Activated effector memory CD4-positive, alpha-beta T cell treated with Interleukin-2 at 50 U/mL for 16 hours (primary cell): ENCODE data around the gene ADARB1.
A peak's percentile ranks its signal among the peaks of the same experiment; 100 is the strongest.

Experiments used
- DNase-seq: peaks from one replicate; pipeline ENCODE4 v3.0.0-alpha.2; 2020

ADARB1 gene

GRCh38 chr21:45154511-45155508 is 80.4 kb downstream of the ADARB1 start:
- peak; percentile 27 for DNase-seq

GRCh38 chr21:45155910-45156309 is 81.5 kb downstream of the ADARB1 start:
- DNase-seq: no peak

- DNase-seq: no peak
These were observed 82.1 kb downstream of the ADARB1 start for GRCh38 chr21:45156459-45156858.

- no peak for DNase-seq
These were observed 83.6 kb downstream of the ADARB1 start for GRCh38 chr21:45157932-45158331.

- no peak for DNase-seq
These were observed 84.4 kb downstream of the ADARB1 start for GRCh38 chr21:45158491-45159423.

DNA sequence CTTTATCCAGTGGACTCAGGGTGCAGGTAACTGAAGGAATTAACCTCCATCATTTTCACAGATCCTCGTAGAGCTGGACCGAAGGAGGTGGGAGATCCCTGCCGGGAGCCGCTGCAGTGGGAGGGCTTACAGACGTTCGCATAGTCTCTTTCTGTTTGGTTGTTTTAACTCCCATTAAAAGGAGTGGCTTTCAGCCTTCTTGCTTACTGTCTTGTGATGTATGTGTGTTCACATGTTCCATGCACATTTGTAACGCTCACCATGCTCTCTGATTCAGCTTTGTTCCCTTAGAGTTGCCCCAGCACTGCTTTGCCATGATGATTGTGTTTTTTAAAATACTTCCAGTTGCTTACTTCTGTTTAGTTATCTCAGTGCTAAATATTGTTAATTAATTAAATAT is 85.8 kb downstream of the ADARB1 start:
- DNase-seq: no peak

GRCh38 chr21:45161038-45161945 is 86.9 kb downstream of the ADARB1 start:
- no peak for DNase-seq

- no peak for DNase-seq
These were observed 87.7 kb downstream of the ADARB1 start for GRCh38 chr21:45162115-45162514.

DNA sequence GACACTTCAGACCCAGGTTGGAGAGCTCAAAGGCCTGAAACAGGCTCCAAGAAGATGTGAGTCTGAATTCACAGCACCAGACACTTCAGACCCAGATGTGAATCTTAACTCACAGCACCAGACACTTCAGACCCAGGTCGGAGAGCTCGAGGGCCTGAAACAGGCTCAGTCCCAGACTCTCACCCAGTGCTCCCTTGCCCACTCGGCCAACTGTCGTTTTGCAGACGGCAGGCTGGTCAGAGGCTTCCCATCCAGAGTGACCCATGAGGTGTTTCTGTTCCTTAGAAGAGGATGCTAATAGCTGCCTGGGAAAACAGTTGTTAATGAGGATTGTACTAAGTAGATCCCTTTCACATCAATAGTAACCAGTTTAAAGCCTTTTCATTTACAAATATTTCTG is 88.4 kb downstream of the ADARB1 start:
- DNase-seq: no peak

DNA sequence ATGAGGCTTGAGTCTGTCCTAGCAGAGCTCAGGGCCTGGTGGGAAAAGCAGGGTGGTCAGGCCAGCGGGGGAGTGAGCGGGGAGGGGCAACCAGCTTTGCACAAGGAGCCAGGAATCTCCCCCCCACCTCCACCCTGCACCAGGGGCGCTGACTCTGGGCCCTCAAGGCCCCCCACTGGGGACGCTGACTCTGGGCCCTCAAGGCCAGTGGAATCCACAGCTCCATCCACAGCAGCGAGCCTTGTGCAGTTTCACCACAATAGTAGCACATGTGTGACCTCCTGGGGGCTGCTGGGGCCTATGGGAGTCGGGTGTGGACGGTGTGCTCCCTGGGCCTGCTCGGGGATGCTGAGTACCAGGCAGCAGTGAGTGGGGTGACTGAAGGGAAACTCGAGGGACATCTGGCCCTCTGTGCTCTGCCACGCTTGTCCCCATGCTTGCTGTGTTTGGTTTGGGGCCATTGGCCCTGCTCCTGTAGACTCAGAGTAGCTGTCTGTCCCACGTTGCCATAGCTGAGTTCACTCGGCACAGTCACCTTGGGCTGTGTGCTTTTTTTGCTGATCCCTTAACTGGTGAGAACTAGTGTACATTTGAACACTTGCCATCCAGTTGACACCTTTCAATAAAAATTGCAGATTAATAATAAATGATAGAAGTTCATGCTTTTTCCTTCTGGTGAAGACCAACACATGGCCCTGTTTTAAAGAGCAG is 89.2 kb downstream of the ADARB1 start:
- DNase-seq: no peak

GRCh38 chr21:45164124-45164511 is 89.7 kb downstream of the ADARB1 start:
- no peak for DNase-seq

DNA sequence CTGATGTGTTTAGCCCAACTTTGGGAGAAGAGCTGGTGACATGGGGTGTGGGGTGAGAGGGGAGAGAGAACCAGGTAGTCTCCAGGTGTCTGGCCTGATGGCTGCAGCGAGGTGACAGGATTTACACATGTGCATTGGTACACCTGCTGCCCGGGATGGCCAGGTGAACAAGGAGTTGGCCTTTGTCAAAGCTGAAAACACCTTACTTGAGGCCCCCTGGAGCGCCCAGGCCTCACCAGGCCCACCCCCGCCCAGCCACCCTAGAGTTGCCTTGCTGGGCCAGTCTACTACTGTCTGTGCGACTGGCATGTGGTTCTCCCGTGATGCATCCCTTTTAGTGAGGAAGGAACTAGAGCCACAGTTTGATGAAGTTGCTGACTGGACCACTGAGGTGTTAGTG is 90.5 kb downstream of the ADARB1 start:
- no peak for DNase-seq

- no peak for DNase-seq
These were observed 92.6 kb downstream of the ADARB1 start for GRCh38 chr21:45166931-45167330.

DNA sequence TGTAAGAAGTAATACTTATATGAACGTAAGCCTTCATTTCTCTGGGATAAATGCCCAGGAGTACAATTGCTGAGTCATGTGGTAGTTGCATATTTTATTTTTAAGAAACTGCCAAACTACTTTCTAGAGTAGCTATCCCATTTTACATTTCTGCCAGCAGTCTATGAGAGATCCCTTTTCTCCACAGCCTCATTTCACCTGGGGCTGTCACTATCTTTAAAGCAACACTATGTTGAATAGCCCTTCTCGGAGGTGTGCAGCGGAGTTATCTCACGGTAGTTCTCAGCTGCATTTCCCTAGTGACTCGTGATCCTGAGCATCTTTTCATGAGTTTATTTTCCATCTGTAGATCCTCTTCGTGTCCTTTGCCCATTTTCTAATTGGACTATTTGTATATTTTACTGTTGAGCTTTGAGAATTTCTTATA is 93.4 kb downstream of the ADARB1 start:
- DNase-seq: no peak

- no peak for DNase-seq
These were observed 94.1 kb downstream of the ADARB1 start for GRCh38 chr21:45168522-45168921.

GRCh38 chr21:45169001-45169400 is 94.6 kb downstream of the ADARB1 start:
- DNase-seq: no peak

DNA sequence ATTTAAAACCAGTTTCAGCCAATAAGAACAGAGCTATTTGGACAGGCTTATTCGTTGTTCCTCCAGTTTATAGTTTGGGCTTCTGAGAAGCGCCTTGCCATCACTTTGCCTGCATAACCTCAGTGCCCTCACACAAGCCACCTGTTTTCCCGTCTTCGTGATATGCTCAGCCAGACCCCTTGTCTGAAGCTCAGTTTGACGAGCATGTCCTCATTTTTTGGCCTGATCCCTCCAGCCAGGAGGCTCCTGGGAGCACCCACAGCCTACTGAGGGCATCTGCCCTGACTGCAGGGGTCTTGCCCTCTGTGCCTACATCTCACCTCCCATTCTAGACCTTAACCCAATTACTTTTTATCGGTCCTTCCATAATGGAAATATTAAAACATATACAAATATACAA is 95.3 kb downstream of the ADARB1 start:
- no peak for DNase-seq

DNA sequence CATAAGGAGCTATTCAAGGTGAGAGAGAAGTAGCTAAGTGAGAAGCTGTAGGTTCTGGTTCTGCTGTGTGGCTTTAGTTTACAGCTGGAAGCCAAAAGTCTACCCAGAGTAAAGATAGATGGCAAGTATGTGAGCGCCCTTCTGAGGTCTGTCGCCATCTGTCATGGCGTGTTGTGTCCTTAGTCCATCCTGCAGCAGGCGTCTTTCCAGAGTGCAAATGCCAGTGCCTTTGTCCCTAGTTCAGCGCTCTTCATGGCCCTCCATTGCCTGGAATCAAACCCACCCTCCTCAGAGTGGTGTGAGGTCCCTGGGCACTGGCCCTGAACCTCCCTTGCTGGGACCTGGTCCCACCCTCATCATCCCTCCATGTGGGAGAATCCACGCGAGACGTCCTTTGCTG is 96.6 kb downstream of the ADARB1 start:
- DNase-seq: no peak

DNA sequence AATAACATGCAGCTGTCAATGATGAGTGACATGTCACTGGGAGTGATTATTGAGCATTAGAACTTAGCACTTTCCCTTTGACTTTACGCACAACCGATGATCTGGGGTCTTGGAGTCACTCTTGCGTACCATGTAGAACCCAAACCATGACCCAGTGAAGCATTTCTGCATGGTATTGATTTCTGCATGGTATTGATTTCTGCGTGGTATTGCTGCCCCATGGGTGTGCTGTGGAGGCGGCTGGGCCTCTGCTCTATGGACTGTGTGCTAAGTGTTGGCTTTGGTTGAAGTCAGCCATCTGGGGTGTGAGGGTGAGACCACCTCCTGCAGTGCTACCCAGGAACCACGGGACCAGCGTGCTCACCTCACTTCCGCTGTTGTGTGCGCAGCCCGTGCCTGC is 98.0 kb downstream of the ADARB1 start:
- no peak for DNase-seq

GRCh38 chr21:45175326-45176095 is 101.1 kb downstream of the ADARB1 start:
- DNase-seq: no peak

DNA sequence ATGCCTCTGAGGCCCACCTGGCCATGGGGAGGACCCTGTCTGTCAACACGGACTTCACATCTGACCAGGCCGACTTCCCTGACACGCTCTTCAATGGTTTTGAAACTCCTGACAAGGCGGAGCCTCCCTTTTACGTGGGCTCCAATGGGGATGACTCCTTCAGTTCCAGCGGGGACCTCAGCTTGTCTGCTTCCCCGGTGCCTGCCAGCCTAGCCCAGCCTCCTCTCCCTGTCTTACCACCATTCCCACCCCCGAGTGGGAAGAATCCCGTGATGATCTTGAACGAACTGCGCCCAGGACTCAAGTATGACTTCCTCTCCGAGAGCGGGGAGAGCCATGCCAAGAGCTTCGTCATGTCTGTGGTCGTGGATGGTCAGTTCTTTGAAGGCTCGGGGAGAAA is 101.8 kb downstream of the ADARB1 start:
- no peak for DNase-seq
